GM18505 (cell line): Measurements from ENCODE around the gene ETS1.
A peak's percentile ranks its signal among the peaks of the same experiment; 100 is the strongest.

ENCODE experiments used
- ATAC-seq: cut with Tn5 transposase; IDR thresholded peaks from one replicate; pipeline ENCODE4 v1.9.1; 2021; ENCODE audit not compliant: unreplicated experiment
- POLR2A ChIP-seq: IDR thresholded peaks from 4 replicates; pipeline ENCODE4 v1.6.1; 2011; ENCODE audit warnings: borderline replicate concordance; ENCODE audit not compliant: insufficient read depth, insufficient read length; ENCODE audit errors: extremely low read depth

Gene ETS1, protein sequence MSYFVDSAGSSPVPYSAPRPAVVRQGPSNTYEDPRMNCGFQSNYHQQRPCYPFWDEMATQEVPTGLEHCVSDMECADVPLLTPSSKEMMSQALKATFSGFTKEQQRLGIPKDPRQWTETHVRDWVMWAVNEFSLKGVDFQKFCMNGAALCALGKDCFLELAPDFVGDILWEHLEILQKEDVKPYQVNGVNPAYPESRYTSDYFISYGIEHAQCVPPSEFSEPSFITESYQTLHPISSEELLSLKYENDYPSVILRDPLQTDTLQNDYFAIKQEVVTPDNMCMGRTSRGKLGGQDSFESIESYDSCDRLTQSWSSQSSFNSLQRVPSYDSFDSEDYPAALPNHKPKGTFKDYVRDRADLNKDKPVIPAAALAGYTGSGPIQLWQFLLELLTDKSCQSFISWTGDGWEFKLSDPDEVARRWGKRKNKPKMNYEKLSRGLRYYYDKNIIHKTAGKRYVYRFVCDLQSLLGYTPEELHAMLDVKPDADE

DNA sequence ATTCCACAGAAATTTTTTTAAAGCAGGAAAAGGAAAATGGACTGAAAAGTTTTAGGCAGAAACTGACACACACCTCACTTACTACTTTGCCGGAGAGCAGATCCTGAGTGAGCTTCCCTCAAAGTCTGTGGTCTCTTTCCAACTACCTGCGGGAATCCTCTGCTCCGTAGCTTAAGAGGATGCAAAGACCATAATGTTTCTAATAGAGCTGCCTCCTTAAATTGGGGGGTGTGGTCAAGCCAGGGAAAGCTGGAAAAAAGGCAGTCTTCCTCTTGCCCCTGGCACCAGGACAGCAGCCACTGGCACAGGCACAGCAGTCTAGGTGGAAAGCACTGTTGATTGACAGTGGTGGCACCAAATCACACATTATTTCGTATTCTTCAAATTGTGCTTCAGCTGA, at the start of gene ETS1:
ETS1 (minus strand) TSS at position 144 of the 400 bp plus-strand sequence. CDS start 14,428 bp downstream, outside the sequence.
- no peak for ATAC-seq
- no peak for TF ChIP-seq POLR2A

DNA sequence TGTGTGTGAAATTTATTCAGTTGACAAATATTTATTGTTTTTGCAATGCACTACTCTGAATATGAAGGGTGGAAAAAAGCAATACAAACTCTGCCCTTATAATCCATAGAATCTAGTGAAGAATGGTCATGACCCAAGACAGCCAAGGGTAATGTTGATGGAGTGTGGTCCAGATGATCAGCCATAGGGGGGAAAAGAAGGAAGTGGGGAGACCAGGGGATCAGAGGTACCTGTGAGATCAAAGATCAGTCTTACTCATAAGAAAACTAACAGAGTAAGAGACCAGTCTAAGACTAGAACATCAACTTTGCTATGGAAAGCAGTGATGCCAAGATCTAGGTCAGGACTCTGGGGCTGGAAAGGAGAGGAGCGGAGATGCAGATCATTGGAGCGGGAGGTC, 47.0 kb upstream of the ETS1 start:
- no peak for ATAC-seq
- no peak for TF ChIP-seq POLR2A

DNA sequence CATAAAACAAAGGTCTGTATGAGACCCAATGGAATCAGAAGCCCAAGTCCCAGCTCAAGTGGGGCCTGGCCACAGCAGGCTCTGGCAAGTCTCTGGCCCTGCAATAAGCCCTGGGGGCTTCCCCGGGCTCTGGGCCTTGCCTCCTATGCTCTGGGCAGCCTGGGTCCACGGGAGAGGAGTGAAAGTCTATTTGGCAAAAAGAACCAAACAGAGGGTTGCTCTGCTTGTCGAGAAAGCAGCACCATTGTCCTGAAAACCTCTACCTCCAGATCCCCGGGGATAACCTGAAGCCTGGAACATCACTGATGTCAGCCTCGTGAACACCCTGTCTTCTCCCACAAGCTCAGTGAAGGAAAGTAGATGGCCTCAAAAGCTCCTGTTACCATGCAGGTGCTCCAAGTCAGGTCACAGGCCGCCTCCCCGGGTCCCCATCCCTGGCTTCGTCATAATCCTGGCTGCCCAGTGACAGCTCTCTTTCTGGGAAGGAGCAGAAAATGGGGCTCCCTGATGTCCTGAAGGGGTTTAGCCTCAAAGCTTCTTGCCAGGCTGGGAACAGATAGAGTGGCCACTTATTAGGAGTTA, 46.1 kb upstream of the ETS1 start:
- no peak for ATAC-seq
- no peak for TF ChIP-seq POLR2A

DNA sequence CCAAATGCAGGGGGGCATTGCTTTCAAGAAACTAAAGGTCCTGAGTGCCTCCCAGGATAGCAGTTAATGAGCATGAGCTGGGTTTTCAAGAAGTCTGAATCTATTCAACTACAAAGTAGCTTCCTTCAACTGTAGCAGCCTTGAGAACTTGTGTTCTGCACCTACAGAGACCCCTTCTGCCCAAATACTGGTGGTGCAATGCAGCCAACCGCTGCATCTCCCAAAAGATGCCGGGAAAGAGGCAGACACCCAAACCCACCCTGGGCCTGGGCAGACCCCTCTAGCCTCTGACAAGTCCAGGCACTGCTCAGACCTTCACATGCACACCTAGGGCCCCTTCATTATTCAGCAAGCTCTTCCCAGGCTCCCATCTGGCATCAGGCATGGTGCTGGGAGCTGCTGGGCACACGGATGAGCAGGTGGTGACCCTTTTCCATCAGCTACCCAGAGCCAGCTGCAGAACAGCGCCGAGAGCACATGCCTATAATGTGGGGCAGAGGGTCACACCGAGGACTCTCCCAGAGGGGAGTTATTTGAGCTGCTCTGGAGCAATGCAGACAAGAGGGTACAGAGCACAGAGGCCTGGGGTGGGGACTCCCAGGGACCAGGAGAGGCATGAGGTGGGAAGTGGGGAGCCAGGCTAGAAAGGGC, 44.9 kb upstream of the ETS1 start:
- ATAC-seq = no peak

DNA sequence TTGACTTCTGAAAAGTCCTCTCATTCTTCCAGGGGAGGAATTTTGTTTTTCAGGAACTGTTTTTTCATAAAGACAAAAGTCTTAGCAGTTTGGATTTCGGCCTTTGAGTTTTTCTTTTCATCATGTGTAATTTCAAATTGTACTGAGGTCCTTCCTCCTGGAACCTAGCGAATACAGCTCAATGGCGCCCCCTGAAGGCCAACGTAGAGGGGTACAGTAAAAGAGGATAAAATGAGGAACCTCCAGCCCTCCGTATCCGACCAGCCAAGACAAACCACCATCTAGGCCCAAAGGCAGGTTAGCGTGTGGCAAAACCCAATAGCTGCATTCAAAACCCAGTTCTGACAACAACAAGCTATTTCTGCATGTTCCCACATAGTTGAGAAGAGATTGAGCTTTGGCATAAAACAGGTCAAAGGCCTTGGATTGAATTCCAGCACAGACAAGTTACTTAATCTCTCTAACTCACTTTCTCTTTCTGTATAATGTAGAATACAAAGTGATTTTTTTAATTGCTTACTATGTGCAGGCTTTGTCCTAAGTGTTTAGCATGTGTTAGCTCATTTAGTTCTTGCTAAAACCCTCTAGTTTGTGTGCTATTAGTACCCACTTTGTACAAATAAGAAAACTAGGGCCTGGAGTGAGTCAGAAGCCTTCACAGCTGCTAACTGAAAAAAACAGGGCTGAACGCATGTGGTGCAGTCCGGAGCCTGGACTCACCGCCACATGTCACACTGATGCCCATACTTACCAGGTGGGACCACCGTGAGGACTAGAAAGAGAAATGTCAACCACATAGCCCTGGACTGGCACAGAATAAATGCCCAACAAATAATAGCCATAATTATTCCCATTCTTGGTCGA, 43.2 kb upstream of the ETS1 start:
- no peak for TF ChIP-seq POLR2A
- ATAC-seq = peak; percentile 57

More for the DNA sequence above, 44.9 kb upstream of the ETS1 start:
- no peak for TF ChIP-seq POLR2A

DNA sequence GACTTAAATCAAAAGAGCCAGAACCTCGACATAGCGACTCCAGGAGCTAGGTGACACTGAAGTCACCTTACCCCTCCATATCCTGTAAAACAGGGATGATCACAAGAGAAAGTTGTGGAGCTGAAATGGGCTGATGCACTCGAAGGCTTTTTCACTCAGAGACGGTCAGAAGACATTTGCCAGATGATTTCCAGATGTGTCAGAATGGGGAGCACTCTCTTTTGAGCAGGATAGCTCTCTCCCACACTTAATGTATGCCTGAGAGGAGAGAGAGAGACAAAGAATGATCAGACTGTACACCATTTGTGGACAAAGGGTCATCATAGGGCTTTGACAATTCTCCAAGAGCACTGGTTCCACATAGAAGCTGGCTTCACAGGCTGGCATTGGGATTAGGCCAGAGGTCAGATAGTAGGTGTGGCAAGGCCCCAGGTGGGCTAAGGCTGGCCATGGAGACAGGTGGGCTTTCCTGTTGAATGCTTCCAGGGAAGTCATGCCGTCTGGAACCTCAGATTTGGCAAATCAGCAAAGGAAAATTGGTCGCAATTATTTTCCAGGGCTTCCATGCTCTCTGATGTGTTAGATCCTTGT, 42.3 kb upstream of the ETS1 start:
- ATAC-seq = no peak
- no peak for TF ChIP-seq POLR2A

DNA sequence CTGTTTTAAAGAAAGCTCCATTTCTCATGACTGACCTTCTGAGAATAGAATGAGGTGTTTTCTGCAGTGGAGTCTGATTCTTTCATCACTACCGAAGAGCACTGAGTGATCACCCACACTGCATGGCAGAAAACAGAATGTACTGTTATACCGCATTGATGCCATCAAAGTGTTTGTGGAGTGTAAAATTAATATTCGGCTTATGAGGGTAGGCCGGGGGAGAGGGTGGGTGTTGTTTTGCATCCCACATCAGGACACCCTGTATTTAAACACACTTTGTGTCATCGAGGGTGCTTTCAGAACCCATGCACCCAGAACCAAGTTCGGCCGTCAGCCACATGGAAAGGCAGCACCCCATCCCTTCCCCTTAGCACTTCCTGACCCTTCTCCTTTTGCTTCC, 41.3 kb upstream of the ETS1 start:
- no peak for ATAC-seq
- no peak for TF ChIP-seq POLR2A

DNA sequence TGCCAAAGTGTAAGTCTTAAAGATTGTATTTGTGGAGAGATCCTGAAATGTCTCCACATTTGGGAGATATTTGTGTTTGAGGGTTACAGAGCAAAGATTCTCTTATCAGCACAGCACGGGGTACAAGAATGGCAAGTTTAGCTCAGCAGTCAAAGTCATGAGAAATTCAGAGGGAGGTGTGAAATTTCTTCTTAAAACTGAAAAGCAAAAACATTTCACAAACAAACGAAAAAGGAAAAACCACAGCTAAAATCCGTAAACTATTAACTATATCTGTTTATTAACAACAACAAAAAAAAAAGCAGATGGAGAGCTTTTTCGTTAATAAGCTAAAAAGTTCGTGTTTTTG, 40.9 kb upstream of the ETS1 start:
- ATAC-seq = no peak

DNA sequence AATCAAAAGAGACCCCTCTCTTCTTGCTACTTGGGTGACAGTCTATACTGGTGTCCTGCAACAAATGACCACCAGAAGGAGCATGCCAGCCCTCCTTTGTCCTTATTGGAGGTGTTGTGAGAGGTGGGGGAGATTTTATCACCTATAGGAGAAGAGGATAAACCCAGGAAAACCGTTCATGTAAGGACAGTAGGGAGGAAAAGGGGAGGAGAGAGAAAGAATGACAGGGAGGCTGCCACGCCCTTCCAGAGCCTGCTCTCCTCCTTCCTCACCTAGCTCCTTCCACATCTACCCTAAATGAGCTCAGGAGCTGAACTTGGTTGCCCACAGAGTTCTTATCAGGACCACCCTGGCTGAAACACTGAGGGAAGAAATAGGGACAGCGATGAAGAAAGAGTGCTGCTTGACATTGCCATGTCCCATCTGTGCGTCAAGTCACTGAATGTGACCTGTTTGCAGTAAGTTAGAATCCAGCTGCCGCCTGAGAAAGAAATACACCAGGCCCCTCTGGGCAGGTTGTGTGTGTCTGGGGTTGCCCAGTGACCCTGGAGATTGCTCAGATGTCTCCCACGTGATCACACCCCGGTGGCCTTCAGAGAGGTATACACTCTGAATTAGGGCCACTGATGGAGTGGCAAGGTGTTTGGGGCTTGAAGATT, 40.4 kb upstream of the ETS1 start:
- TF ChIP-seq POLR2A = no peak
- no peak for ATAC-seq

More for the DNA sequence above, 40.9 kb upstream of the ETS1 start:
- no peak for TF ChIP-seq POLR2A

DNA sequence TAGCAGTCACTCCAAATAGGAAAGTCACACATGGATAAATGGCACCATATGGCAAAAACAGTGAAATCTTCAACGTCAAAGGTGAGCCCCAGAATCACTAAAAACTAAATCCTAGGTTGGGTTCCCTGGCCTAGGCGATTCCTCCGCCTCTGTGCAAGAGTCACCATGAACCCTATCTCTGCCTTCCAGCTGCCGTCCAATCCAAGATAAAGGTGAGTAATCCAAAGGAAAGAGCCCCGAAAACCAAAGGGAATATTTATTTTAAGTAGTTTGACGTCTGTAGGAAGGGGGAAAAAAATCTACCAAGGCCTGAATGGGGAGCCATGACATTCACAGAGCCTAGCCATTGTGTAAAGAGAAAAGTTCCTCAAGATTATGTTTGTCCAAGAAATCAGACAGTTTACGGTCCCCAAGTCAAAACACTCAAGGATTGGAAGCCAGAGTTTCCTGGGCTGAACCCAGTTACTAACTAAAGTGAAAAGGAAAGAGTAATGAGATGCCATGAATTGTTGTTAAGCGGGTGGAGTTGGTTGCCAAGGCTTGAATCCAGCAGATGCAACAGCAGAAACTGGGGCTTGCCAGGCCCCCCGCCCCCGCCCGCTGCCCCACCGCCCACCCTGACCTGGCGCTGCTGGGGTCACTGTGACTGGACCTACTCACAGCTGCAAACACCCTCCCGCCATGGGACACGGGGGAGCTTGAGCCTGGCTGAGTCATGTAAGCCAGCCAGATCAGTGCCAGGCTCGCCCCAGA, 39.7 kb upstream of the ETS1 start:
- ATAC-seq = no peak
- no peak for TF ChIP-seq POLR2A

DNA sequence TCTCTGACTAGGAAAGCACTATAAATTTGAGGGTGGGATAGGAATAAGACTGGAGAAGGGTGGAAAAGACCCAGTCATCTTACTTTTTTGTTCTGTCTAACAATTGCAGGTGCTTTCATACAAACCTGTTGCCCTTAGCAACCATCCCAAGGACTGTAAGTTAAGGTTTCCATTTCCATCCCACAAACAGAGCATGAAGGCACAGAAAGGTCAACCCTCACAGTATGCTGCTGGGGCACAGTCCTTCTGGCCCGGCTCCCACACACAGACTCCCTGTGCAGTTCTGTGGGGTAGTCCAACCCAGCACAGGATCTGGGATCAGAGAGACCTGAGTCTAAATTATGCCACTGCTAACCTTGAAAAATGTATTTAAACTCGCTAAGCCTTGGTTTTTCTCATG, 38.4 kb upstream of the ETS1 start:
- no peak for TF ChIP-seq POLR2A
- ATAC-seq = no peak
